Stimulated activated naive CD4-positive, alpha-beta T cell (primary cell): ENCODE data around the gene FIZ1.
"Not testable (repeated sequence)": the region's sequence is repeated elsewhere in the genome, so short reads cannot be mapped to it uniquely, and the experiment has no call there.

Experiments used
- DNase-seq, 6 experiments: peaks; one replicate each; lab custom pipeline; 2025; lab: John Stamatoyannopoulos, UW

Gene FIZ1

DNA sequence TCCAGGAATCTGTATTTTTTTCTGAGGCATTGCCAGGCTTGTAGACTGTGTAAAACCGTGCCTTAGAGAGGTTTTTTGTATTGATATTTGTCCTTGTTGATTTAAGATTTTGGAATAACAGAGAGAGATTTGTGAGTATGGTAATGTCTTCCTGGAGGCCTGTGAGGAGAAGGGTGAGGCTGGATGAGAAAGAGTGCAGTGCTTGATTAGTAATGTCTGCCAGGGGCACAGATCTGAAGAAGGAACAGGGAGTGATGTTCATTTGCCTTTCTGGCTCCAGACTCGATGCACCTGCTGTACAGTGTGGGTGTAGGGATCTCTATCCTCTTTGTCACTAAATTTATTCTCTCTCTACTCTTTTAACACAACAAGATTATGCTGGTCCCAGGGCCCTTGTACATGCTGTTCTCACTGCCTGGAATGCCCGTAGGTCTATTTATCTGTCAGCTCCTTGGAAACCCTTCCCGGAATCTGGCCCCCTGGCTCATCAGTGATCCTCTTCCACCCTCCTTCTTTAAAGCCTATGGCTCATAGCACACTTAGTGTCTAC is 4.2 kb downstream of the FIZ1 start:
- no peak for DNase-seq

DNA sequence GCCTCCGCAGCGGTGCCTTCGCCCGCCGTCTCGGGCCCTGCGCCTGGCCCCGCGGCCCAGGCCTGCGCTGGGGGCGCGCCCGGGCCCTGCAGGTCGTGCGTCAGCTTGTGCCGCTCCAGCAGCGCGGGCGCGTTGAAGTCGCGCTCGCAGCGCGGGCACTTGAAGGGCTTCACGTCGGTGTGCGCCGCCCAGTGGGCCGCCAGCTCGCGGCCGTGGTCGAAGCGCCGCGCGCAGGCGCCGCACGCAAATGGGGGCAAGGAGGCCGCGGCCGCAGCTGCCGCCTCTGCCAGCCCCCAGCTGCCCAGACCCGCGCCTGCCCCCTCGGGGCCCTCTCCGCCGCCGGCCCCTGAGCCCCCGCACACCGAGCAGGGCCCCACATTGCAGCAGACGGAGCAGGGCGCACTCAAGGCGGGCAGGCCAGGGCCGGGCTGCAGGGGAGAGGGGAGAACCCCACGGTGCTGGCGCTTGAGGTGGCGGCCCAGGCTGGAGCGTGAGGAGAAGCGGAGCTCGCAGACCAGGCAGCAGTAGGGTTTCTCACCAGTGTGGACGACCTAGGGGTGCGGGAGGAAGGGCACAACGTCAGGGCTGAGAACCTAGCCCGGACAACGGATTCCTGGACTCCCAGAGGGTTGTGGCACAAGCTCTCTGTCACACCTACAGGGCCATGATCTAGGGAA is 6.1 kb downstream of the FIZ1 start:
- no peak for DNase-seq

- no peak for DNase-seq
Measured at GRCh38 chr19:55592391-55593090, 6.8 kb downstream of the FIZ1 start.

GRCh38 chr19:55591555-55591954 is 7.8 kb downstream of the FIZ1 start:
- DNase-seq: no peak

- DNase-seq: no peak
Measured at GRCh38 chr19:55590617-55591016, 8.7 kb downstream of the FIZ1 start.

- DNase-seq: no peak
Measured at GRCh38 chr19:55590109-55590508, 9.2 kb downstream of the FIZ1 start.

GRCh38 chr19:55588738-55589137 is 10.6 kb downstream of the FIZ1 start:
- no peak for DNase-seq

DNA sequence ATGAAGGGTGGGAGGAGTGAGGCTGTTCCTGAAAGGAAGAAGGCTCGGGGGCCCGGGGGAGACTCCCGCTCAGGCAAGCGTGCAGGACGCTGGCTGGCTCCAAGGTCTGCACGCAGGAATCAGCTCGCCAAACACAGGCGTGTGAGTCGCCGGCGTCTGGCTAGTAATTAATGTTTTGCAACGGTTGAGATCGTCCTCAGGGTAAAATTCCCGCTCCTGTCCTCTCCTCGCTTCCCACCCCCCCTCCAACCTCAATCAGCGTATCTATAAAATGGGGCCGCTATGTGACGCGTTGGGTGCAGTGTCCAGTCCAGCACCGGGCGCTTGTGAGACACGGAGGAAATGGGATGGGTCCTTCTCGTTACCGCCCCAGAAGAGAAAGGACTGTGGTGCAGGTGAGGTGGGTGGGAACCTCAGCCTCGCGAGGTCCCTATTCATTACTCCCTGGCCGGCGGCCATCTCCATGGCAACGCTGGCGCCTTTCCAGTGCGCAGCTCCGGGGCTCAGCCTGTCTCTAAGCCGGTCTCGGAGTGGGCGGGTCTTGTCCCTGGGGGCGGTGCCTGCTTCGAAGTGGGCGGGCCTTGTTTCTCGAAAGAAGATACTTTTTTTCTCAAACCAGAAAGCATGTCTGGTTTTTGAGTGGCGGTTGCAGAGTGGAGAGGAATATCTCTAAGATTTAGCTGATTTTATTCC is 12.2 kb downstream of the FIZ1 start:
- peak; percentile 83 to 96 (median 90) for DNase-seq

- peak in 3 of 6 experiments; percentile 36 to 69 (median 37) for DNase-seq
Measured at GRCh38 chr19:55585658-55586339, 13.5 kb downstream of the FIZ1 start.

GRCh38 chr19:55584871-55585270 is 14.4 kb downstream of the FIZ1 start:
- no peak for DNase-seq

- DNase-seq: not testable (repeated sequence)
Measured at GRCh38 chr19:55583897-55584296, 15.4 kb downstream of the FIZ1 start.

DNA sequence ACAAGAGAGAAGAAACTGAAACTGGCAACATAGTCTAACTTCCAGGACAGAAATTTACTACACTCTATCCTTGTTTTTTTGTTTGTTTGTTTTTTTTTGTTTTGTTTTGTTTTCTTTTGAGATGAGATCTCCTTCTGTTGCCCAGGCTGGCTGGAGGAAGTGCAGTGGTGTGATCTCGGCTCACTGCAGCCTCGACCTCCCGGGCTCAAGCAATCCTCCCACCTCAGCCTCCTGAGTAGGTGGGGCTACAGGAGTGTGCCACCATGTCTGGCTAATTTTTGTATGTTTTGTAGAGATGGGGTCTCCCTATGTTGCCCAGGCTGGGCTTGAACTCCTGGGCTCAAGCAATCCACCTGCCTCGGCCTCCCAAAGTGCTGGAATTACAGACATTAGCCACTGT is 17.0 kb downstream of the FIZ1 start:
- DNase-seq: not testable (repeated sequence)

DNA sequence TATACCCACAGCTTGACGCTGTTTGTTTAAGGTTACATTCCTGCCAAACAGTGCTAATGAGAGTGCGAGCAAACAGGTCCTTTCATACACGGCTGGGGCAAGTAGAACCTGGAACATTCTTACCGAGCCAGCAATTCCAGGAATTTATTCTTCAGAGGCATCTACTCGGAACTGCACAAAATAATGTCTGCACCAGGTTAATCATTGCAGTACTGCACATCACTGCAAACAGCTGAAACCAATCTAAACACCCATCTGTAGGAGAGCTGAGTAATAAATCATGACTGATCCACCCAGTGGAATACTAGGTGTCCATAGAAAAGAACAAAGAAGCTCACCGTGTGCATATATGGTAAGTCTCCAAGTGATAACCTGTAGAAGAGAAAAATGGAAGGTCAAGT is 17.5 kb downstream of the FIZ1 start:
- DNase-seq: no peak

GRCh38 chr19:55581145-55581822 is 18.0 kb downstream of the FIZ1 start:
- peak in 1 of 6 experiments; percentile 16 for DNase-seq

DNA sequence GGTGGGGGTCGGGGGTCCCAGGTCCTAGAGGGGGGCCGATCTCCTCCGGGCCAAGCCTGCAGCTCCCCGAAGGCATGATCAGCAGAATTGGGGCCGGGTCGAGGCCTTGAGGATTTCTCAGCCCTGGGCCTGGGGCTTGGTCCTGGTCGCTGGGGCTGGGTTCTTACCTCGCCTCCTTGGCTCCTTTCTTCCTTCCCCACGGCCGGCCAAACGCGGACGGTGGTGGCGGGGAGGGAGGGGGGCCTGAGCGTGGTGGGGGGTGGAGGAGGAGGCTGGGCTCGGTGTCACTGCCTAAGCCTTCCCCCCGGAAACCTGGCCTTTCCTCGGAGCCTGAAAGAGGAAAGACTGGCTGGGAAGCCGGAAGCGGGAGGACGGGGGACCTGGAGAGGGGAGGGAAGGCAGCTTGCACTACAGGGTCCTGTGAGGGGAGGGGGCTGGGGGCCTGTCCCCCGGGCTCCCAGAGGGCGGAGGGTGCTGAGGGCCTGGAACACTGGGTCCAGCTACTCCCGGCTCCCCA is 18.6 kb downstream of the FIZ1 start, which contains the start of gene ZNF579:
Gene ZNF579, minus strand, starts transcription at position 221 of the 517 bp plus-strand sequence. CDS start 1,209 bp downstream, outside the sequence.
- peak; percentile 21 to 65 (median 57) for DNase-seq

- DNase-seq: peak in 3 of 6 experiments; percentile 9 to 26 (median 15)
Measured at GRCh38 chr19:55579766-55580621, 19.3 kb downstream of the FIZ1 start.

GRCh38 chr19:55578761-55579747 is 20.3 kb downstream of the FIZ1 start:
- no peak for DNase-seq

DNA sequence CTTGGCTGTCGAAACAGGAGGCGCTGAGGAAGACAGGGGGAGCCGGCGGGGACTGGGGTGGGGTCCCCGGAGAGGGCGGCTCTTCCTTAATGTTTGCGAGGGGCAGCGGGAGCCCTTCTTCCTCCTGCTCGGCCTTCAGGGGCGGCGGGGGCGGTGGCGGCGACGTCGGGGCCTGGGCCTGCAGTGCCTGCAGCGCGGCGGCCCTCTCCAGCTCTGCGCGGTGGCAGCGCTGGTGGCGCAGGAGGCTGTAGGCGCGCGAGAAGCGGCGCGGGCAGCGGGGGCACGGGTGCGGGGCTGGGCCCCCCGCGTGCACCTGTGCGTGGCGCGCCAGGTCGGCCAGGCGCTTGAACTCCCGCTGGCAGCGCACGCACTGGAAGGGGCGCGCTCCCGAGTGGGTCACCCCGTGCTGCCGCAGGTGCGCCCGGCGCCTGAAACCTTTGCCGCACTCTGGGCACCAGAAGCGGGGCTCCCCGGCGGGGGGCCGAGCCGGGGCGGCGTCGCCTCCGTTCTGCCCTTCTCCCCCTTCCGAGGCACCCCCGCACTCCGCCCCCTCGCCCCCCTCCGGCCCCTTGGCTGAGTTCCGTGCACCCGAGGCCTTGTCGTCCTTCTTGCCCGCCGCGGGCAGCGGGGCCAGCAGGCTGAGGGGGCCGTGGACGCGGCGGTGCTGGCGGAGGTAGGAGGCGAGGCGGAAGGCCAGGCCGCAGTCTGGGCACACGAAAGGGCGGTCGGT is 21.1 kb downstream of the FIZ1 start:
- DNase-seq: no peak
